ENCODE results near the gene KIF5C.

KIF5C gene

GRCh38 chr2:149037851-149038250, 162.8 kb downstream of the KIF5C start:
- H2AFZ ChIP-seq (ENCODE audit: low read depth, low read length) = no peak overlapping the region
- H3K4me2 ChIP-seq (ENCODE audit: insufficient read depth, low read length) = no peak overlapping the region

GRCh38 chr2:149038442-149039212, 163.6 kb downstream of the KIF5C start, which contains the start of gene LYPD6B:
Gene LYPD6B, plus strand, starts transcription at chr2:149038699. Its CDS starts 92,250 bp downstream, at chr2:149130949.
- no peak within 1 kb of the TSS for H3K9ac ChIP-seq (ENCODE audit: low read depth, low read length)
- H3K79me2 ChIP-seq (ENCODE audit: insufficient read depth, low read length) = no peaks in the 10 kb centered on the region
- H3K4me2 ChIP-seq (ENCODE audit: insufficient read depth, low read length) = no peak within 1 kb of the TSS
- TF ChIP-seq CTCF (IDR thresholded peaks at IDR 0.05; ENCODE audit: borderline replicate concordance, extremely low read depth, low read length, poor library complexity, severe bottlenecking) (no peak), EZH2 (IDR thresholded peaks at IDR 0.05; ENCODE audit: borderline replicate concordance, low read depth, low read length, severe bottlenecking) (no peak)
- no peak within 1 kb of the TSS for H3K27ac ChIP-seq (ENCODE audit: low read length)
- H2AFZ ChIP-seq (ENCODE audit: low read depth, low read length) = no peak within 1 kb of the TSS
- DNase-seq (no peak), ATAC-seq (ENCODE audit: insufficient read depth, low read depth) (no peak)
- no peaks in the 10 kb centered on the region for H4K20me1 ChIP-seq (ENCODE audit: insufficient read depth, low read length)
- no peak within 1 kb of the TSS for H3K4me3 ChIP-seq (ENCODE audit: low read depth in 1 of 2, low read length in 2 of 2)
- H3K36me3 ChIP-seq (ENCODE audit: insufficient read depth, low read length) = no peaks in the 10 kb centered on the region
- no peaks in the 10 kb centered on the region for H3K4me1 ChIP-seq (ENCODE audit: insufficient read depth, low read length)
- H3K27me3 ChIP-seq (ENCODE audit: insufficient read depth, low read length, poor library complexity) = peaks cover 9% of the 10 kb centered on the region
- no peaks in the 10 kb centered on the region for H3K9me3 ChIP-seq (ENCODE audit: insufficient read depth, low read length, severe bottlenecking)

More at GRCh38 chr2:149037851-149038250, 162.8 kb downstream of the KIF5C start:
- Histone ChIP-seq H3K9me3 (ENCODE audit: insufficient read depth, low read length, severe bottlenecking) (no peaks in the 10 kb centered on the region), H3K27ac (ENCODE audit: low read length) (no peak overlapping the region), H4K20me1 (ENCODE audit: insufficient read depth, low read length) (no peaks in the 10 kb centered on the region), H3K27me3 (ENCODE audit: insufficient read depth, low read length, poor library complexity) (peaks cover 13% of the 10 kb centered on the region), H3K79me2 (ENCODE audit: insufficient read depth, low read length) (no peaks in the 10 kb centered on the region), H3K36me3 (ENCODE audit: insufficient read depth, low read length) (no peaks in the 10 kb centered on the region), H3K9ac (ENCODE audit: low read depth, low read length) (no peak overlapping the region), H3K4me3 (ENCODE audit: low read depth in 1 of 2, low read length in 2 of 2) (no peak overlapping the region), H3K4me1 (ENCODE audit: insufficient read depth, low read length) (no peaks in the 10 kb centered on the region)
- DNase-seq (no peak), ATAC-seq (ENCODE audit: insufficient read depth, low read depth) (no peak)
- no peak for TF ChIP-seq CTCF (IDR thresholded peaks at IDR 0.05; ENCODE audit: borderline replicate concordance, extremely low read depth, low read length, poor library complexity, severe bottlenecking)
- TF ChIP-seq EZH2 (IDR thresholded peaks at IDR 0.05; ENCODE audit: borderline replicate concordance, low read depth, low read length, severe bottlenecking) = no peak

- H3K4me2 ChIP-seq (ENCODE audit: insufficient read depth, low read length) = no peak overlapping the region
Measured at GRCh38 chr2:149039213-149039724, 164.2 kb downstream of the KIF5C start.

More at GRCh38 chr2:149039213-149039724, 164.2 kb downstream of the KIF5C start:
- Histone ChIP-seq H3K79me2 (ENCODE audit: insufficient read depth, low read length) (no peaks in the 10 kb centered on the region), H2AFZ (ENCODE audit: low read depth, low read length) (no peak overlapping the region), H3K27ac (ENCODE audit: low read length) (no peak overlapping the region), H3K36me3 (ENCODE audit: insufficient read depth, low read length) (no peaks in the 10 kb centered on the region), H4K20me1 (ENCODE audit: insufficient read depth, low read length) (no peaks in the 10 kb centered on the region), H3K4me1 (ENCODE audit: insufficient read depth, low read length) (no peaks in the 10 kb centered on the region), H3K27me3 (ENCODE audit: insufficient read depth, low read length, poor library complexity) (peaks cover 4% of the 10 kb centered on the region), H3K9me3 (ENCODE audit: insufficient read depth, low read length, severe bottlenecking) (no peaks in the 10 kb centered on the region), H3K9ac (ENCODE audit: low read depth, low read length) (no peak overlapping the region), H3K4me3 (ENCODE audit: low read depth in 1 of 2, low read length in 2 of 2) (no peak overlapping the region)
- no peak for TF ChIP-seq CTCF (IDR thresholded peaks at IDR 0.05; ENCODE audit: borderline replicate concordance, extremely low read depth, low read length, poor library complexity, severe bottlenecking)
- TF ChIP-seq EZH2 (IDR thresholded peaks at IDR 0.05; ENCODE audit: borderline replicate concordance, low read depth, low read length, severe bottlenecking) = no peak
- ATAC-seq (ENCODE audit: insufficient read depth, low read depth) (no peak), DNase-seq (no peak)
